ENCODE results near the gene PAQR6.

GRCh38 chr1:156233426-156234127 lies 14.3 kb downstream of the PAQR6 start:
- TF ChIP-seq BHLHE40 (IDR thresholded peaks at IDR 0.05; ENCODE audit: low read depth, low read length) (no peak), CTCF (conservative IDR thresholded peaks at IDR 0.05; ENCODE audit: low read depth, low read length) (no peak), POLR2A (IDR thresholded peaks at IDR 0.05; ENCODE audit: low read depth, low read length) (no peak), RFX5 (IDR thresholded peaks at IDR 0.05; ENCODE audit: low read depth, low read length) (no peak), RAD21 (IDR thresholded peaks at IDR 0.05; ENCODE audit: low read length) (no peak), SMC3 (IDR thresholded peaks at IDR 0.05; ENCODE audit: low read depth, low read length) (no peak), MXI1 (IDR thresholded peaks at IDR 0.05; ENCODE audit: borderline replicate concordance, low read depth, low read length) (no peak), ELK1 (IDR thresholded peaks at IDR 0.05; ENCODE audit: borderline replicate concordance, low read depth, low read length) (no peak), CEBPB (IDR thresholded peaks at IDR 0.05; ENCODE audit: low read depth, low read length) (no peak)
